A549 (cell line): ENCODE measurements around the gene TNS2. TPM values are rescaled to one million over a fixed set of nuclear protein-coding genes. Genes with fewer than 3 reads are reported as not detected.

Source experiments
- ATAC-seq, 2 experiments: fragments of 200-7000 bp in 1 of 2; fragments of >200 bp in 1 of 2; cut with Nextera tagmentation in 1 of 2; cut with Tn5 transposase in 1 of 2; 3 replicates each; pipeline versions ENCODE4 v1.8.0 to v1.9.1; 2018 to 2020; ENCODE audit warnings: mild to moderate bottlenecking in 1 of 2, moderate library complexity in 1 of 2
- CTCF ChIA-PET: fragments of 300-600 bp; sonication (Branson Sonifier 250); formaldehyde crosslinking; extraction: SDS; loops from one replicate; lab custom pipeline; 2021; ENCODE audit warnings: antibody characterized with exemption, inconsistent platforms; lab: Yijun Ruan, JAX
- POLR2A ChIA-PET: fragments of 350-600 bp; formaldehyde crosslinking; extraction: SDS; loops from one replicate; lab custom pipeline; 2021; ENCODE audit warnings: antibody characterized with exemption, inconsistent platforms; lab: Yijun Ruan, JAX
- DNase-seq, 2 experiments: peaks; one replicate each; pipeline versions ENCODE4 v3.0.0 to v3.0.0-alpha.2; 2011 to 2016; ENCODE audit warnings: low read depth in 1 of 2, low spot score in 1 of 2
- FAIRE-seq: peaks from 2 replicates; lab custom pipeline; 2011; peaks lifted over from hg19 to GRCh38; lab: Jason Lieb, UNC
- H3K27ac ChIP-seq, 2 experiments: fragments of >200 bp; sonication (Bioruptor Twin); formaldehyde crosslinking; 3 replicates each; pipeline ENCODE4 v1.5.1; 2016 to 2017
- H3K4me1 ChIP-seq: fragments of >200 bp; sonication (Bioruptor Twin); formaldehyde crosslinking; 3 replicates; pipeline ENCODE4 v1.6.1; 2016
- H3K4me2 ChIP-seq: fragments of >200 bp; sonication (Bioruptor Twin); formaldehyde crosslinking; 3 replicates; pipeline ENCODE4 v1.6.1; 2016
- H3K4me3 ChIP-seq: fragments of >200 bp; sonication (Bioruptor Twin); formaldehyde crosslinking; 3 replicates; pipeline ENCODE4 v1.5.1; 2016
- H3K9me3 ChIP-seq: fragments of >200 bp; sonication (Bioruptor Twin); formaldehyde crosslinking; 3 replicates; pipeline ENCODE4 v1.6.1; 2016
- CBX8 ChIP-seq: fragments of 200-600 bp; sonication (generic); IDR thresholded peaks from 2 replicates; pipeline ENCODE4 v1.6.1; 2016
- CHD4 ChIP-seq: fragments of 200-600 bp; sonication (generic); IDR thresholded peaks from 2 replicates; pipeline ENCODE4 v1.6.1; 2016; ENCODE audit warnings: antibody characterized with exemption, mild to moderate bottlenecking, borderline replicate concordance
- EHF ChIP-seq: fragments of 250-450 bp; sonication (Bioruptor Pico); IDR thresholded peaks from 2 replicates; pipeline ENCODE4 v1.5.0; 2020; ENCODE audit warnings: mild to moderate bottlenecking
- EP300 ChIP-seq, 2 experiments: fragments of >200 bp; sonication (Bioruptor Twin); formaldehyde crosslinking; IDR thresholded peaks; 2 replicates in 1 of 2; 3 replicates in 1 of 2; pipeline ENCODE4 v1.6.1; 2016 to 2017
- ESRRA ChIP-seq: fragments of 150-350 bp; IDR thresholded peaks from 2 replicates; pipeline ENCODE4 v1.6.1; 2014; ENCODE audit warnings: mild to moderate bottlenecking, low read length, borderline replicate concordance
- FOSL2 ChIP-seq, 2 experiments: fragments of 450-650 bp in 1 of 2; fragments of >200 bp in 1 of 2; sonication (Bioruptor Twin) in 1 of 2; formaldehyde crosslinking; IDR thresholded peaks; 2 replicates each; pipeline versions ENCODE4 v1.5.0 to v1.6.1; 2016 to 2020; ENCODE audit warnings: mild to moderate bottlenecking in 1 of 2, moderate library complexity in 1 of 2
- FOXS1 ChIP-seq: fragments of 250-450 bp; sonication (Bioruptor Pico); IDR thresholded peaks from 2 replicates; pipeline ENCODE4 v1.5.0; 2020; ENCODE audit warnings: mild to moderate bottlenecking, moderate library complexity
- HEYL ChIP-seq: fragments of 250-450 bp; sonication (Bioruptor Pico); IDR thresholded peaks from 2 replicates; pipeline ENCODE4 v1.8.0; 2021; ENCODE audit warnings: mild to moderate bottlenecking, moderate library complexity
- HOXB5 ChIP-seq: fragments of 250-450 bp; sonication (Bioruptor Pico); IDR thresholded peaks from 2 replicates; pipeline ENCODE4 v1.5.0; 2020; ENCODE audit warnings: mild to moderate bottlenecking, moderate library complexity
- KDM5A ChIP-seq: fragments of 200-600 bp; sonication (generic); IDR thresholded peaks from 2 replicates; pipeline ENCODE4 v1.6.1; 2016; ENCODE audit warnings: antibody characterized with exemption, mild to moderate bottlenecking
- MAZ ChIP-seq: fragments of 150-350 bp; IDR thresholded peaks from 2 replicates; pipeline ENCODE4 v1.6.1; 2014; ENCODE audit warnings: antibody characterized with exemption, low read depth, low read length, borderline replicate concordance
- NPAS2 ChIP-seq: fragments of 250-450 bp; sonication (Bioruptor Pico); IDR thresholded peaks from 2 replicates; pipeline ENCODE4 v1.8.0; 2022; ENCODE audit warnings: mild to moderate bottlenecking, moderate library complexity, borderline replicate concordance
- NR3C1 ChIP-seq: fragments of >200 bp; sonication (Bioruptor Twin); formaldehyde crosslinking; IDR thresholded peaks from 3 replicates; pipeline ENCODE4 v1.6.1; 2017
- POLR2A ChIP-seq: IDR thresholded peaks from 2 replicates; pipeline ENCODE4 v1.6.1; 2012; ENCODE audit warnings: mild to moderate bottlenecking, low read length
- ZFP36 ChIP-seq: fragments of 450-650 bp; IDR thresholded peaks from 2 replicates; pipeline ENCODE4 v1.6.1; 2014; ENCODE audit warnings: borderline replicate concordance; ENCODE audit not compliant: partially characterized antibody
- WGBS: methylation state at CpG from one replicate; pipeline ENCODE4 v1.1.6; 2017; ENCODE audit errors: missing lambda C conversion rate; 5-methylcytosine and 5-hydroxymethylcytosine counted together
- polyA plus RNA-seq, 4 experiments: library from polyadenylated mRNA; depleted of rRNA in 3 of 4; stranded (reverse); fragments of >200 nt; fragmentation: RNase III in 1 of 4; extraction: RNeasy Plus Mini Kit Qiagen cat#74134 plus additional on column Dnase treatment in 1 of 4; gene quantifications; 2 replicates in 3 of 4; 3 replicates in 1 of 4; pipeline ENCODE4 v1.2.3, GENCODE V29; 2011 to 2017
- TF ChIP-seq, protein P1 (sequence below): fragments of >200 bp; sonication (Bioruptor Twin); formaldehyde crosslinking; IDR thresholded peaks from 3 replicates; pipeline ENCODE4 v1.5.1; 2016
- TF ChIP-seq, protein P2 (sequence below): IDR thresholded peaks from 2 replicates; pipeline ENCODE4 v1.6.1; 2012
- TF ChIP-seq, protein P3 (sequence below): fragments of >200 bp; sonication (Bioruptor Twin); formaldehyde crosslinking; IDR thresholded peaks from 3 replicates; pipeline ENCODE4 v1.6.1; 2016
- TF ChIP-seq, protein P4 (sequence below): fragments of 250-450 bp; sonication (Bioruptor Pico); IDR thresholded peaks from 2 replicates; pipeline ENCODE4 v1.5.0; 2020; ENCODE audit warnings: low read depth, mild to moderate bottlenecking, moderate library complexity

Gene TNS2
- polyA plus RNA-seq, 2 of the 4 experiments (the other 2 are of a cell fraction), result 11.5 to 15.3 TPM

DNA sequence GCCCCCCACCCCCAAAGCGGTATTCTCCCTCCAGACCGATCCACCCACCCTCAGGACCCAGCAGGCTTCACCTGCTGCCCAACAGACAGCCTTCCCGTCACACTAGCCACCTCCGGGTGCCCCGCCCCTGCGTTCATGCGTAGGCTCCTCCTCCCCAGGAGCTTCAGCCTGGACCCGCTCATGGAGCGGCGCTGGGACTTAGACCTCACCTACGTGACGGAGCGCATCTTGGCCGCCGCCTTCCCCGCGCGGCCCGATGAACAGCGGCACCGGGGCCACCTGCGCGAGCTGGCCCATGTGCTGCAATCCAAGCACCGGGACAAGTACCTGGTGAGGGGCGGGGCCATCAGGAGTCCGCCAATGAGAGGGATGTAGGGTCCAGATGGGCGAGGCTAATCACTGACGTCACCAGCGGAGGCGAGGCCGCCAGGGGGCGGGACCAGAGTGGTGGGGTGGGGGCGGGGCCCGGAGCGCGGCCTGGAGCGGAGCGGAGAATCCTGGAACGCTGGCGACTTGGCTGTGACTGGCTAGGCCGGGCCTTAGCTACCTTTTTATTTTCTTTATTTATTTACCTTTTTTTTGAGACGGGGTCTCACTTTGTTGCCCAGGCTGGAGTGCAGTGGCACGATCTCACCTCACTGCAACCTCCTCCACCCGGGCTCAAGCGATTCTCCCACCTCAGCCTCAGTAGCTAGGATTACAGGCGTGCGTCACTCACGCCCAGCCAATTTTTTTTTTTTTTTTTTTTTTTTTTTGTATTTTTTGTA lies 4.4 kb downstream of the TNS2 start:
- POLR2A ChIA-PET, result interaction anchor here (0.7 to 3.2 kb wide), 7 partner anchors 8 to 172 kb away, joined by 3 to 9 read pairs (median 6); partner anchors contain the start of genes CSAD, IGFBP6, SPRYD3 and ZNF740
- FAIRE-seq (no peak), DNase-seq (peak; percentile 86 to 96)

DNA sequence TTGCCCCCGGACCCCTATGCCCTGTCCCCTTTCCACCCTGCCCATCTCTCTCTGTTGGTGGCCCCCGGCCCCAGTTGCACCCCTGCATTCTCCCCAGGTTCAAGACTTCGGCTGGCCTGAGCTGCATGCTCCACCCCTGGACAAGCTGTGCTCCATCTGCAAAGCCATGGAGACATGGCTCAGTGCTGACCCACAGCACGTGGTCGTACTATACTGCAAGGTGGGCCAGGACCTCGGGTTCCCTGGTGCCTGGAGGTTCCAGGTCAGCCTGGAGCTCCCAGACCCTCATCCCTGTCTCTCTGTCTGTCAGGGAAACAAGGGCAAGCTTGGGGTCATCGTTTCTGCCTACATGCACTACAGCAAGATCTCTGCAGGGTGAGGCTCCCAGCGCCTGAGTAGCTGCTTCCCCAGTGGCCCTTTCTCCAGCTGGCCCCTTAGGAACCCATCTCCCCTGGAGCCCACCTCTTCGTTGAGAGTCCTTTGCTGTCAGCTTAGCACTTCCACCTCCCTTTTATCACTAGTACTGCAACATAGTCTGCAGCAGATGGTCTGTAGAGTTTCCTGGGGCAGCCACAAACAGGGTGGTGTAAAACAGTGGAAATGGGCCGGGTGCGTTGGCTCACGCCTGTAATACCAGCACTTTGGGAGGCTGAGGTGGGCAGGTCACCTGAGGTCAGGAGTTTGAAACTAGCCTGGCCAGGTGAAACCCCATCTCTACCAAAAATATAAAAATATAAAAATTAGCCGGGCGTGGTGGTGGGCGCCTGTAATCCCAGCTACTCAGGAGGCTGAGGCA lies 5.8 kb downstream of the TNS2 start:
- H3K4me3 ChIP-seq, result no peak overlapping the region
- peaks cover 41% of the 10 kb centered on the region for H3K4me1 ChIP-seq
- no peak for TF ChIP-seq HEYL (CRISPR knock-in tag)
- 87% methylated on average over 15 of the region's 15 CpGs for WGBS
- ATAC-seq (no peak), FAIRE-seq (no peak), DNase-seq (no peak)
- no peaks in the 10 kb centered on the region for H3K9me3 ChIP-seq
- no peak overlapping the region for H3K4me2 ChIP-seq
- no peak overlapping the region for H3K27ac ChIP-seq
- POLR2A ChIA-PET, result interaction anchor here (0.6 to 3.2 kb wide), 5 partner anchors 7 to 125 kb away, joined by 3 to 9 read pairs (median 4); partner anchors contain the start of genes CSAD and ZNF740
- CTCF ChIA-PET, result interaction anchor here (0.7 to 45.5 kb wide), 8 partner anchors 5 to 232 kb away, joined by 3 to 1424 read pairs (median 6); partner anchors contain the start of genes IGFBP6, SOAT2, SPRYD3 and TNS2

More for the DNA sequence above, 4.4 kb downstream of the TNS2 start:
- H3K4me1 ChIP-seq, result peaks cover 54% of the 10 kb centered on the region
- peak overlapping the region; percentile 99 for H3K27ac ChIP-seq
- TF ChIP-seq NPAS2 (CRISPR knock-in tag) (no peak), POLR2A (peak; percentile 50), EHF (CRISPR knock-in tag) (no peak), ESRRA (no peak), HEYL (CRISPR knock-in tag) (no peak), NR3C1 (no peak), CHD4 (no peak), HOXB5 (CRISPR knock-in tag) (no peak), FOSL2 (IDR thresholded peaks at IDR 0.05) (no peak), FOSL2 (CRISPR knock-in tag; IDR thresholded peaks at IDR 0.05) (no peak), MAZ (no peak), EP300 (IDR thresholded peaks at IDR 0.05) (no peak), CBX8 (no peak), KDM5A (no peak), FOXS1 (no peak), ZFP36 (no peak)
- TF ChIP-seq, protein P1, sequence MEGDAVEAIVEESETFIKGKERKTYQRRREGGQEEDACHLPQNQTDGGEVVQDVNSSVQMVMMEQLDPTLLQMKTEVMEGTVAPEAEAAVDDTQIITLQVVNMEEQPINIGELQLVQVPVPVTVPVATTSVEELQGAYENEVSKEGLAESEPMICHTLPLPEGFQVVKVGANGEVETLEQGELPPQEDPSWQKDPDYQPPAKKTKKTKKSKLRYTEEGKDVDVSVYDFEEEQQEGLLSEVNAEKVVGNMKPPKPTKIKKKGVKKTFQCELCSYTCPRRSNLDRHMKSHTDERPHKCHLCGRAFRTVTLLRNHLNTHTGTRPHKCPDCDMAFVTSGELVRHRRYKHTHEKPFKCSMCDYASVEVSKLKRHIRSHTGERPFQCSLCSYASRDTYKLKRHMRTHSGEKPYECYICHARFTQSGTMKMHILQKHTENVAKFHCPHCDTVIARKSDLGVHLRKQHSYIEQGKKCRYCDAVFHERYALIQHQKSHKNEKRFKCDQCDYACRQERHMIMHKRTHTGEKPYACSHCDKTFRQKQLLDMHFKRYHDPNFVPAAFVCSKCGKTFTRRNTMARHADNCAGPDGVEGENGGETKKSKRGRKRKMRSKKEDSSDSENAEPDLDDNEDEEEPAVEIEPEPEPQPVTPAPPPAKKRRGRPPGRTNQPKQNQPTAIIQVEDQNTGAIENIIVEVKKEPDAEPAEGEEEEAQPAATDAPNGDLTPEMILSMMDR, result no peak
- TF ChIP-seq, protein P2, sequence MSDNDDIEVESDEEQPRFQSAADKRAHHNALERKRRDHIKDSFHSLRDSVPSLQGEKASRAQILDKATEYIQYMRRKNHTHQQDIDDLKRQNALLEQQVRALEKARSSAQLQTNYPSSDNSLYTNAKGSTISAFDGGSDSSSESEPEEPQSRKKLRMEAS, result peak; percentile 72
- TF ChIP-seq, protein P3, sequence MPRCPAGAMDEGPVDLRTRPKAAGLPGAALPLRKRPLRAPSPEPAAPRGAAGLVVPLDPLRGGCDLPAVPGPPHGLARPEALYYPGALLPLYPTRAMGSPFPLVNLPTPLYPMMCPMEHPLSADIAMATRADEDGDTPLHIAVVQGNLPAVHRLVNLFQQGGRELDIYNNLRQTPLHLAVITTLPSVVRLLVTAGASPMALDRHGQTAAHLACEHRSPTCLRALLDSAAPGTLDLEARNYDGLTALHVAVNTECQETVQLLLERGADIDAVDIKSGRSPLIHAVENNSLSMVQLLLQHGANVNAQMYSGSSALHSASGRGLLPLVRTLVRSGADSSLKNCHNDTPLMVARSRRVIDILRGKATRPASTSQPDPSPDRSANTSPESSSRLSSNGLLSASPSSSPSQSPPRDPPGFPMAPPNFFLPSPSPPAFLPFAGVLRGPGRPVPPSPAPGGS, result 0 out of 3 replicates have a peak, but pooled peaks have one; percentile 7
- TF ChIP-seq, protein P4, sequence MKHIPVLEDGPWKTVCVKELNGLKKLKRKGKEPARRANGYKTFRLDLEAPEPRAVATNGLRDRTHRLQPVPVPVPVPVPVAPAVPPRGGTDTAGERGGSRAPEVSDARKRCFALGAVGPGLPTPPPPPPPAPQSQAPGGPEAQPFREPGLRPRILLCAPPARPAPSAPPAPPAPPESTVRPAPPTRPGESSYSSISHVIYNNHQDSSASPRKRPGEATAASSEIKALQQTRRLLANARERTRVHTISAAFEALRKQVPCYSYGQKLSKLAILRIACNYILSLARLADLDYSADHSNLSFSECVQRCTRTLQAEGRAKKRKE (CRISPR knock-in tag), result no peak
- WGBS, result 19% methylated on average over 19 of the region's 48 CpGs
- peak overlapping the region; percentile 58 for H3K4me3 ChIP-seq
- peak; percentile 60 to 74 for ATAC-seq
- H3K4me2 ChIP-seq, result peak overlapping the region; percentile 93
- H3K9me3 ChIP-seq, result no peaks in the 10 kb centered on the region
- CTCF ChIA-PET, result interaction anchor here (0.6 to 45.5 kb wide), 17 partner anchors 4 to 233 kb away, joined by 3 to 1424 read pairs (median 4); partner anchors contain the start of genes EIF4B, IGFBP6, SOAT2 and SPRYD3
